ENCODE measurements around the gene CHD8. TPM values are rescaled to one million over a fixed set of nuclear protein-coding genes. Genes with fewer than 3 reads are reported as not detected.

Gene CHD8
- total and polyA plus RNA-seq, 2 of the 4 experiments (the other 2 are of a cell fraction) = 32.1 to 55.0 TPM

GRCh38 chr14:21415329-21415728 is 40.6 kb downstream of the CHD8 start:
- no peak for ATAC-seq (ENCODE audit: low read depth)
- H2BK120ac ChIP-seq (ENCODE audit: low read depth, low read length) = no peak overlapping the region
- H2BK5ac ChIP-seq (ENCODE audit: low read depth, low read length, poor library complexity, severe bottlenecking) = no peak overlapping the region
- in situ Hi-C loops (cut with MboI; ENCODE audit: low sequenced_read_pairs) (loop anchor here (25.0 kb wide), 1 partner anchor 1053 kb away; no protein-coding TSS in a partner anchor), intact Hi-C loops (cut with micrococcal nuclease) (no loop called here), dilution Hi-C loops (cut with HindIII; ENCODE audit: low sequenced_read_pairs, unreplicated experiment) (no loop called here)
- H3K9me3 ChIP-seq (ENCODE audit: control insufficient read depth, insufficient read depth, low read length) = no peaks in the 10 kb centered on the region
- H2BK20ac ChIP-seq (ENCODE audit: low read depth, low read length) = no peak overlapping the region
- H3K56ac ChIP-seq (ENCODE audit: extremely low read depth, insufficient read depth, low read length) = no peak overlapping the region
- H3K27ac ChIP-seq (ENCODE audit: insufficient read depth, low read length) = no peak overlapping the region
- POLR2A ChIA-PET (ENCODE audit: unreplicated experiment) = no interaction called here
- no peak for DNase-seq
- peaks cover 51% of the 10 kb centered on the region for H3K36me3 ChIP-seq (ENCODE audit: control insufficient read depth, insufficient read depth, low read length)
- no peak overlapping the region for H3K4ac ChIP-seq (ENCODE audit: low read depth, low read length)
- no peak overlapping the region for H4K8ac ChIP-seq (ENCODE audit: low read depth in 2 of 2, low read length in 2 of 2)
- CTCF ChIA-PET = interaction anchor here (0.6 kb wide), 1 partner anchor 73 kb away, joined by 7 read pairs; no protein-coding TSS in a partner anchor
- no peak overlapping the region for H3K18ac ChIP-seq (ENCODE audit: low read depth, low read length)
- no peak overlapping the region for H4K5ac ChIP-seq (ENCODE audit: low read depth, low read length)
- no TSS peak for BruUV-seq (replicated peaks)
- no peak overlapping the region for H3K4me2 ChIP-seq (ENCODE audit: low read depth, low read length)
- H3K79me1 ChIP-seq (ENCODE audit: low read depth in 1 of 2, low read length in 2 of 2) = peaks cover 0 to 8% of the 10 kb centered on the region in 2 experiments; a peak in 1 of 4 replicates
- H2BK15ac ChIP-seq (ENCODE audit: low read depth, low read length) = no peak overlapping the region
- no peak overlapping the region for H3K9ac ChIP-seq (ENCODE audit: low read depth, low read length)
- no peaks in the 10 kb centered on the region for H3K27me3 ChIP-seq (ENCODE audit: control insufficient read depth, insufficient read depth, low read length)
- H4K91ac ChIP-seq (ENCODE audit: insufficient read depth, low read depth, low read length) = no peak overlapping the region
- H2AK9ac ChIP-seq (replicated peaks; ENCODE audit: low read depth, low read length, poor library complexity) = no peak overlapping the region
- TF ChIP-seq RCOR1 (IDR thresholded peaks at IDR 0.05; ENCODE audit: insufficient replicate concordance, low read length) (no peak), CHD1 (IDR thresholded peaks at IDR 0.05; ENCODE audit: low read depth, low read length) (no peak), MAZ (IDR thresholded peaks at IDR 0.05; ENCODE audit: borderline replicate concordance, low read depth, low read length) (no peak), CEBPB (IDR thresholded peaks at IDR 0.05; ENCODE audit: low read depth, low read length) (no peak), SMC3 (IDR thresholded peaks at IDR 0.05; ENCODE audit: low read depth, low read length) (no peak), NFE2L2 (IDR thresholded peaks at IDR 0.05; ENCODE audit: low read depth, low read length) (no peak)
- H2AK5ac ChIP-seq (ENCODE audit: low read depth, low read length) = no peak overlapping the region
- WGBS, 2 experiments (ENCODE audit: extremely low coverage in 2 of 2, insufficient read length in 1 of 2) = no CpG with 5 or more reads among the region's 4 CpGs
- H3K9me1 ChIP-seq (ENCODE audit: insufficient read depth, low read length) = no peaks in the 10 kb centered on the region
- H4K20me1 ChIP-seq (ENCODE audit: insufficient read depth, low read length) = no peaks in the 10 kb centered on the region
- no peak overlapping the region for H3K14ac ChIP-seq (replicated peaks; ENCODE audit: low read depth, low read length)
- H3K4me3 ChIP-seq (ENCODE audit: insufficient read depth, low read depth, low read length) = no peak overlapping the region
- no peaks in the 10 kb centered on the region for H3K4me1 ChIP-seq (ENCODE audit: control insufficient read depth, insufficient read depth, low read length)
- H3K23ac ChIP-seq (ENCODE audit: low read depth, low read length) = no peak overlapping the region
- no peak overlapping the region for H2AFZ ChIP-seq (replicated peaks; ENCODE audit: low read length, poor library complexity)

Data from IMR-90 (cell line).